DOHH2 (cell line): ENCODE data around the gene DMPK.

Experiments used
- EZH2phosphoT487 ChIP-seq: fragments of 200-600 bp; sonication (generic); IDR thresholded peaks from 2 replicates; pipeline ENCODE4 v1.6.1; 2017; ENCODE audit warnings: borderline replicate concordance, mild to moderate bottlenecking, antibody characterized with exemption, low read length, moderate library complexity, mixed read lengths
- TF ChIP-seq, protein P1 (sequence below): fragments of 200-600 bp; sonication (generic); IDR thresholded peaks from one replicate; pipeline ENCODE4 v1.5.1; 2014; ENCODE audit warnings: antibody characterized with exemption, mild to moderate bottlenecking, low read depth, low read length; ENCODE audit not compliant: poor library complexity, severe bottlenecking

GRCh38 chr19:45764945-45765701 is 17.2 kb downstream of the DMPK start:
- TF ChIP-seq, protein P1, sequence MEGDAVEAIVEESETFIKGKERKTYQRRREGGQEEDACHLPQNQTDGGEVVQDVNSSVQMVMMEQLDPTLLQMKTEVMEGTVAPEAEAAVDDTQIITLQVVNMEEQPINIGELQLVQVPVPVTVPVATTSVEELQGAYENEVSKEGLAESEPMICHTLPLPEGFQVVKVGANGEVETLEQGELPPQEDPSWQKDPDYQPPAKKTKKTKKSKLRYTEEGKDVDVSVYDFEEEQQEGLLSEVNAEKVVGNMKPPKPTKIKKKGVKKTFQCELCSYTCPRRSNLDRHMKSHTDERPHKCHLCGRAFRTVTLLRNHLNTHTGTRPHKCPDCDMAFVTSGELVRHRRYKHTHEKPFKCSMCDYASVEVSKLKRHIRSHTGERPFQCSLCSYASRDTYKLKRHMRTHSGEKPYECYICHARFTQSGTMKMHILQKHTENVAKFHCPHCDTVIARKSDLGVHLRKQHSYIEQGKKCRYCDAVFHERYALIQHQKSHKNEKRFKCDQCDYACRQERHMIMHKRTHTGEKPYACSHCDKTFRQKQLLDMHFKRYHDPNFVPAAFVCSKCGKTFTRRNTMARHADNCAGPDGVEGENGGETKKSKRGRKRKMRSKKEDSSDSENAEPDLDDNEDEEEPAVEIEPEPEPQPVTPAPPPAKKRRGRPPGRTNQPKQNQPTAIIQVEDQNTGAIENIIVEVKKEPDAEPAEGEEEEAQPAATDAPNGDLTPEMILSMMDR = no peak
- TF ChIP-seq EZH2phosphoT487 = no peak
